KMS-11 (cell line): ENCODE measurements around the gene ABLIM1.

Source experiments
- H2AFZ ChIP-seq: fragments of 200-600 bp; sonication (generic); 2 replicates; pipeline ENCODE4 v1.6.1; 2016; ENCODE audit warnings: antibody characterized with exemption, mixed run types, low read depth
- H3K27ac ChIP-seq: fragments of 200-600 bp; sonication (generic); 2 replicates; pipeline ENCODE4 v1.6.1; 2016; ENCODE audit warnings: mild to moderate bottlenecking, mixed run types
- H3K27me3 ChIP-seq: fragments of 200-600 bp; sonication (generic); 2 replicates; pipeline ENCODE4 v1.6.1; 2017; ENCODE audit warnings: mild to moderate bottlenecking, low read depth, mixed run types, moderate library complexity; ENCODE audit not compliant: insufficient read depth
- H3K36me3 ChIP-seq: fragments of 200-600 bp; sonication (generic); 2 replicates; pipeline ENCODE4 v1.6.1; 2017; ENCODE audit warnings: mild to moderate bottlenecking, mixed run types; ENCODE audit not compliant: insufficient read depth
- H3K4me1 ChIP-seq: fragments of 200-600 bp; sonication (generic); 2 replicates; pipeline ENCODE4 v1.6.1; 2016; ENCODE audit warnings: mild to moderate bottlenecking, low read depth, mixed run types; ENCODE audit not compliant: poor library complexity, severe bottlenecking
- H3K4me2 ChIP-seq: fragments of 200-600 bp; sonication (generic); 2 replicates; pipeline ENCODE4 v1.7.0; 2016; ENCODE audit warnings: mild to moderate bottlenecking, mixed run types
- H3K4me3 ChIP-seq: fragments of 200-600 bp; sonication (generic); IDR thresholded peaks from 2 replicates; pipeline ENCODE4 v1.6.1; 2017; ENCODE audit warnings: low read depth, low read length, mixed read lengths; ENCODE audit not compliant: insufficient read depth
- H3K79me2 ChIP-seq: fragments of 200-600 bp; sonication (generic); 2 replicates; pipeline ENCODE4 v1.6.1; 2016; ENCODE audit warnings: low read depth, mixed run types; ENCODE audit not compliant: insufficient read depth
- H3K9ac ChIP-seq: fragments of 200-600 bp; sonication (generic); 2 replicates; pipeline ENCODE4 v1.6.1; 2016; ENCODE audit warnings: mild to moderate bottlenecking, mixed run types
- H4K20me1 ChIP-seq: fragments of 200-600 bp; sonication (generic); 2 replicates; pipeline ENCODE4 v1.6.1; 2016; ENCODE audit warnings: mild to moderate bottlenecking, mixed run types; ENCODE audit not compliant: insufficient read depth
- TF ChIP-seq, protein P1 (sequence below): fragments of 200-600 bp; sonication (generic); conservative IDR thresholded peaks from 2 replicates; pipeline ENCODE4 v1.6.1; 2017; ENCODE audit warnings: low read depth, mild to moderate bottlenecking, antibody characterized with exemption, low read length, moderate library complexity, mixed read lengths

Gene ABLIM1

DNA sequence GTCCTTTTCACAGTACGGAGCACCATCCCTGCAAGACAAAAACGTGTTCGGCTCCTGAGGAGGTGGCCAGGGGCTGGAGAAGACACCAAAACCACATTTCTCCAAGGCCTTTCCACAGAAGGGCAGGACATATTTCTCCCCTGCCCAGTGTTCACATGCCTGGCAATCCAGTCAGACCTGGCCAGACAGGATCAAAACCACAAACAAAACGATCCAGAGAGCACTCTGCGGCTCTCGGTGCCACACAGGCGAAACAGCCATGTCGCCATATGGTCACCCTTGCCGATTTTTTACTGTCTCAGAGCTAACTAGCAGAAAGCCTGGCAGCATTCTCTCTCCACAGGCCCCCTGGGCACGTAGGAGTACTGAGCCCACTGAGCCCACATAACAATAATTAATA, 113.0 kb downstream of the ABLIM1 start:
- H3K27ac ChIP-seq, result no peak overlapping the region
- H3K36me3 ChIP-seq, result no peaks in the 10 kb centered on the region
- H3K79me2 ChIP-seq, result no peaks in the 10 kb centered on the region
- no peaks in the 10 kb centered on the region for H3K27me3 ChIP-seq
- TF ChIP-seq, protein P1, sequence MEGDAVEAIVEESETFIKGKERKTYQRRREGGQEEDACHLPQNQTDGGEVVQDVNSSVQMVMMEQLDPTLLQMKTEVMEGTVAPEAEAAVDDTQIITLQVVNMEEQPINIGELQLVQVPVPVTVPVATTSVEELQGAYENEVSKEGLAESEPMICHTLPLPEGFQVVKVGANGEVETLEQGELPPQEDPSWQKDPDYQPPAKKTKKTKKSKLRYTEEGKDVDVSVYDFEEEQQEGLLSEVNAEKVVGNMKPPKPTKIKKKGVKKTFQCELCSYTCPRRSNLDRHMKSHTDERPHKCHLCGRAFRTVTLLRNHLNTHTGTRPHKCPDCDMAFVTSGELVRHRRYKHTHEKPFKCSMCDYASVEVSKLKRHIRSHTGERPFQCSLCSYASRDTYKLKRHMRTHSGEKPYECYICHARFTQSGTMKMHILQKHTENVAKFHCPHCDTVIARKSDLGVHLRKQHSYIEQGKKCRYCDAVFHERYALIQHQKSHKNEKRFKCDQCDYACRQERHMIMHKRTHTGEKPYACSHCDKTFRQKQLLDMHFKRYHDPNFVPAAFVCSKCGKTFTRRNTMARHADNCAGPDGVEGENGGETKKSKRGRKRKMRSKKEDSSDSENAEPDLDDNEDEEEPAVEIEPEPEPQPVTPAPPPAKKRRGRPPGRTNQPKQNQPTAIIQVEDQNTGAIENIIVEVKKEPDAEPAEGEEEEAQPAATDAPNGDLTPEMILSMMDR, result no peak
- no peaks in the 10 kb centered on the region for H4K20me1 ChIP-seq
- no peak overlapping the region for H3K4me3 ChIP-seq
- no peak overlapping the region for H3K9ac ChIP-seq
- no peak overlapping the region for H3K4me2 ChIP-seq
- no peak overlapping the region for H2AFZ ChIP-seq
- peaks cover 25% of the 10 kb centered on the region for H3K4me1 ChIP-seq

DNA sequence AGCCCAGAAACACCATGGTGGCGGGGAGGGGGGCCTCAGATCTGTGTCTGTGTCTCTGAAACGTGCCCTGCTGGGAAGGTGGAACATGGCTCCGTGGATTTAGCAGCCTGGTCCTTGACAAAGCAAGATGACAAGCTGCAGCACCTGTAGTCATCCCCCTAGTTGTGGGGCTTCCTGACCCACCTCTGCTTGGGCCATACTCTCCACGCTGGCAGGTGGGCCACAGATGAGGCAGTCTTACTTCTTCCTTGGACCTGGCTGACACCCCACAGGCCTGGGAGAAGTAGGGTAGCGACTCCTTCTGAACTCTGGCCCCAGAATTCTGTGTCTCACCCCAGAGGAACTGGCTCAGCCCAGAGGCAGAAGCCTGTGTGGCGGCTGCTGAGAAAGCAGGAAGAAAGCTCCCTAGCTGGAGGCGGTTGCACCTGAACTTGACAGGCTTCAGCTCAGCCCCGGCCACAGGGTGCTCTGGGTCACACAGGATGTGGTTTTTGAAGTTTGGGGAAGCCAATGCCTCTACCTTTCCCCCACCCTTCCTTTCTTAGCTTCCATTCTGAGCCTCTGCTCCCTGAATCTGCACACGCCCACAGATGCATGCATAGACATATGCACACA, 113.9 kb downstream of the ABLIM1 start:
- H3K27me3 ChIP-seq, result no peaks in the 10 kb centered on the region; the same call in 1 of the 2 replicates
- no peak overlapping the region for H3K4me3 ChIP-seq
- H3K4me1 ChIP-seq, result peaks cover 25% of the 10 kb centered on the region
- no peak overlapping the region; the same call in 1 of the 2 replicates for H2AFZ ChIP-seq
- no peaks in the 10 kb centered on the region for H3K36me3 ChIP-seq
- TF ChIP-seq, protein P1, result no peak
- H3K79me2 ChIP-seq, result no peaks in the 10 kb centered on the region
- H4K20me1 ChIP-seq, result no peaks in the 10 kb centered on the region
- H3K27ac ChIP-seq, result no peak overlapping the region
- peak overlapping the region; percentile 45 for H3K4me2 ChIP-seq
- no peak overlapping the region for H3K9ac ChIP-seq

DNA sequence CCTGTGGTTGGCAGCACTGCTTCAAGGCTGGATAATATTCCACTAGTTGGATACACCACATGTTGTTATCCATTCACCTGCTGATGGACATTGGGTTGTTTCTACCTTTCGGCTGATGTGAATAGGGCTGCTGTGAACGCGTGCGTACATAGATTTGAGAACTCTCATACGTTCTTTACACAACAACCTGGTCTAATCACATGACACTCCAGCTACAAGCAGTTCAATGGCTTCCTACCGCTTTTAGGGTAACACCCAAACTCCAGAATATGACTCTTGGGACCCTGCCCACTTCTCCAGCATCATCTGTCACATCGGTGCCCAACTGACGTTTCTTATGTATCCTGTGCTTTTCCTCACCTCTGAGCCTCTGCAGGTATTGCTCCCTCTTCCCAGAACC, 114.6 kb downstream of the ABLIM1 start:
- Histone ChIP-seq H2AFZ (no peak overlapping the region), H4K20me1 (no peaks in the 10 kb centered on the region), H3K4me3 (no peak overlapping the region), H3K27ac (no peak overlapping the region), H3K36me3 (no peaks in the 10 kb centered on the region), H3K4me1 (peaks cover 31% of the 10 kb centered on the region), H3K4me2 (no peak overlapping the region), H3K27me3 (no peaks in the 10 kb centered on the region; the same call in 1 of the 2 replicates), H3K9ac (no peak overlapping the region), H3K79me2 (no peaks in the 10 kb centered on the region)
- TF ChIP-seq, protein P1, result no peak

DNA sequence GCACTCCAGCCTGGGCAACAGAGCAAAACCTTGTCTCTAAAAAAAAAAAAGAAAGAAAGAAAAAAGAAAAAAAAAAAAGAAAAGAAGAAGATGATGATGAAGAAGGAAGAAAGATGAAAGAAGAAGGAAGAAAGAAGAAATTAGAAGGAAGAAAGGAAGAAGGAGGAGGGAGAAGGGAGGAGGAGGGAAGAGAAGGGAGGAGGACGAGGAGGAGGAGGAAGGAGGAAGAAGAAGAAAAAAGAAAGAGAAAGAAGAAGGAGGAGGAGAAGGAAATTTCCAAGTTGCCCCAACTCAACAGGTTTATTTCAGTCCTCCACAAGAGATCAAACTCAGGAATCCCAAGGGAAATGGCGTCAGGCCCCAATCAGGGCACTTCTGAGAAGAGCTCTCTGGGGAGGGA, 115.7 kb downstream of the ABLIM1 start:
- peaks cover 36% of the 10 kb centered on the region for H3K4me1 ChIP-seq
- TF ChIP-seq, protein P1, result no peak
- H3K9ac ChIP-seq, result no peak overlapping the region
- H3K4me2 ChIP-seq, result no peak overlapping the region
- no peaks in the 10 kb centered on the region for H4K20me1 ChIP-seq
- H3K36me3 ChIP-seq, result no peaks in the 10 kb centered on the region
- H3K4me3 ChIP-seq, result no peak overlapping the region
- H3K27ac ChIP-seq, result no peak overlapping the region
- H3K27me3 ChIP-seq, result no peaks in the 10 kb centered on the region; the same call in 1 of the 2 replicates
- H3K79me2 ChIP-seq, result no peaks in the 10 kb centered on the region
- H2AFZ ChIP-seq, result no peak overlapping the region
